ENCODE data around the gene LIN54.
A peak's percentile ranks its signal among the peaks of the same experiment; 100 is the strongest.

LIN54 gene

GRCh38 chr4:82900066-82900410, 110.6 kb downstream of the LIN54 start:
- peak overlapping the region; percentile 93 for H3K27ac ChIP-seq (ENCODE audit: low read length)
- peaks cover 30% of the 10 kb centered on the region for H3F3A ChIP-seq (ENCODE audit: insufficient read depth, low read length)
- H3K36me3 ChIP-seq (replicated peaks; ENCODE audit: insufficient read depth, low read length), result peaks cover 5% of the 10 kb centered on the region; the same call in 1 of the 2 replicates
- H3K79me2 ChIP-seq (ENCODE audit: low read length), result peaks cover 60% of the 10 kb centered on the region
- peak overlapping the region; percentile 75 for H2AFZ ChIP-seq (ENCODE audit: low read length)
- peak overlapping the region; percentile 79 for H3K4me3 ChIP-seq (ENCODE audit: low read length)
- peaks cover 7% of the 10 kb centered on the region; the same call in 1 of the 2 replicates for H4K20me1 ChIP-seq (ENCODE audit: insufficient read depth, low read length)
- H3K4me1 ChIP-seq (ENCODE audit: low read length), result peaks cover 7% of the 10 kb centered on the region; the same call in 1 of the 2 replicates
- H3K27me3 ChIP-seq (replicated peaks; ENCODE audit: insufficient read depth, low read length), result peaks cover 3% of the 10 kb centered on the region; the same call in 1 of the 2 replicates
- TF ChIP-seq EZH2phosphoT487 (IDR thresholded peaks at IDR 0.05; ENCODE audit: low read length), result no peak
- no peak for TF ChIP-seq EZH2 (optimal IDR thresholded peaks at IDR 0.05; ENCODE audit: low read depth, low read length)
- no peak for TF ChIP-seq CTCF (IDR thresholded peaks at IDR 0.05; ENCODE audit: low read length)
- DNase-seq, result peak; percentile 47
- no peaks in the 10 kb centered on the region for H3K9me3 ChIP-seq (replicated peaks; ENCODE audit: insufficient read depth, low read length)
- peak overlapping the region; percentile 70 for H3K9ac ChIP-seq (ENCODE audit: low read length)
- H3K4me2 ChIP-seq (ENCODE audit: low read depth, low read length), result peak overlapping the region; percentile 77
- H3K9me2 ChIP-seq (replicated peaks; ENCODE audit: insufficient read depth, low read length), result no peaks in the 10 kb centered on the region

- Histone ChIP-seq H4K20me1 (ENCODE audit: insufficient read depth, low read length) (peaks cover 7% of the 10 kb centered on the region; the same call in 1 of the 2 replicates), H3K27me3 (replicated peaks; ENCODE audit: insufficient read depth, low read length) (peaks cover 3% of the 10 kb centered on the region; the same call in 1 of the 2 replicates), H3F3A (ENCODE audit: insufficient read depth, low read length) (peaks cover 26% of the 10 kb centered on the region), H2AFZ (ENCODE audit: low read length) (peak overlapping the region; percentile 75), H3K4me1 (ENCODE audit: low read length) (peaks cover 4% of the 10 kb centered on the region; the same call in 1 of the 2 replicates), H3K4me2 (ENCODE audit: low read depth, low read length) (peak overlapping the region; percentile 77), H3K9me2 (replicated peaks; ENCODE audit: insufficient read depth, low read length) (no peaks in the 10 kb centered on the region), H3K9ac (ENCODE audit: low read length) (peak overlapping the region; percentile 70), H3K9me3 (replicated peaks; ENCODE audit: insufficient read depth, low read length) (no peaks in the 10 kb centered on the region), H3K4me3 (ENCODE audit: low read length) (peak overlapping the region; percentile 79), H3K36me3 (replicated peaks; ENCODE audit: insufficient read depth, low read length) (peaks cover 5% of the 10 kb centered on the region; the same call in 1 of the 2 replicates), H3K79me2 (ENCODE audit: low read length) (peaks cover 65% of the 10 kb centered on the region), H3K27ac (ENCODE audit: low read length) (peak overlapping the region; percentile 93)
- DNase-seq, result peak; percentile 17
- no peak for TF ChIP-seq EZH2phosphoT487 (IDR thresholded peaks at IDR 0.05; ENCODE audit: low read length)
- no peak for TF ChIP-seq EZH2 (optimal IDR thresholded peaks at IDR 0.05; ENCODE audit: low read depth, low read length)
- TF ChIP-seq CTCF (IDR thresholded peaks at IDR 0.05; ENCODE audit: low read length), result no peak
Measured at GRCh38 chr4:82899374-82900065, 111.1 kb downstream of the LIN54 start.

- Histone ChIP-seq H3F3A (ENCODE audit: insufficient read depth, low read length) (peaks cover 25% of the 10 kb centered on the region), H3K36me3 (replicated peaks; ENCODE audit: insufficient read depth, low read length) (peaks cover 5% of the 10 kb centered on the region; the same call in 1 of the 2 replicates), H3K9ac (ENCODE audit: low read length) (peak overlapping the region; percentile 70; the same call in 1 of the 2 replicates), H4K20me1 (ENCODE audit: insufficient read depth, low read length) (peaks cover 7% of the 10 kb centered on the region; the same call in 1 of the 2 replicates), H3K4me2 (ENCODE audit: low read depth, low read length) (peak overlapping the region; percentile 77), H3K9me3 (replicated peaks; ENCODE audit: insufficient read depth, low read length) (no peaks in the 10 kb centered on the region), H2AFZ (ENCODE audit: low read length) (no peak overlapping the region), H3K27ac (ENCODE audit: low read length) (peak overlapping the region; percentile 2; the same call in 1 of the 2 replicates), H3K4me1 (ENCODE audit: low read length) (peaks cover 3% of the 10 kb centered on the region; the same call in 1 of the 2 replicates), H3K4me3 (ENCODE audit: low read length) (peak overlapping the region; percentile 79), H3K27me3 (replicated peaks; ENCODE audit: insufficient read depth, low read length) (peaks cover under 1% of the 10 kb centered on the region; the same call in 1 of the 2 replicates), H3K79me2 (ENCODE audit: low read length) (peaks cover 72% of the 10 kb centered on the region), H3K9me2 (replicated peaks; ENCODE audit: insufficient read depth, low read length) (no peaks in the 10 kb centered on the region)
- peak; percentile 44 for DNase-seq
- TF ChIP-seq CTCF (IDR thresholded peaks at IDR 0.05; ENCODE audit: low read length) (peak; percentile 58), EZH2 (optimal IDR thresholded peaks at IDR 0.05; ENCODE audit: low read depth, low read length) (no peak), EZH2phosphoT487 (IDR thresholded peaks at IDR 0.05; ENCODE audit: low read length) (no peak)
Measured at GRCh38 chr4:82898322-82899243, 112.0 kb downstream of the LIN54 start.
